Hepatic stellate cell (primary cell): Measurements from ENCODE around the gene ANO4.
"Not testable (repeated sequence)": the region's sequence is repeated elsewhere in the genome, so short reads cannot be mapped to it uniquely, and the experiment has no call there.

Experiments used
- DNase-seq: peaks from one replicate; pipeline ENCODE4 v3.0.0; 2011; ENCODE audit warnings: low spot score

The ANO4 gene

GRCh38 chr12:100875156-100875555, 80.6 kb downstream of the ANO4 start:
- DNase-seq = no peak

- DNase-seq = no peak
Measured at GRCh38 chr12:100875771-100876170, 81.2 kb downstream of the ANO4 start.

- no peak for DNase-seq
Measured at GRCh38 chr12:100877776-100878175, 83.2 kb downstream of the ANO4 start.

DNA sequence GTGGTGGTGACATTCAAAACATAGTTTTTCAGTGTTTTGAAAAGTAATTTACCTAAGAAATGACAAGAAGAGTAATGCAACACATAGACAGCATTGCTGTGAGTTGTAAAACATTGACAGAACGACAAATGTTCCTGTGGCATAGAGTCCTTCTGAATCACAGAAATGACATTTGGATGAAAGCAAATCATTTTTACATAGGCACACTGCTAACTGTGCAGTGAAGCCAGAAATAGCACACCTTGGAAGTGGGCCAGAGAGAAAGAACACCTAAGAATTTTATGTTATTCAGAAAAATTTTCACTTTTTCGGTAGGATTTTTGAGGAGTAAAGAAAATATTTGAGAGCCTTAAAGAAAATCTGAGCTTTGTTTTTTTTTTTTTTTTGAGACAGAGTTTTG, 100.6 kb downstream of the ANO4 start:
- no peak for DNase-seq

- DNase-seq = no peak
Measured at GRCh38 chr12:100896192-100896591, 101.6 kb downstream of the ANO4 start.

DNA sequence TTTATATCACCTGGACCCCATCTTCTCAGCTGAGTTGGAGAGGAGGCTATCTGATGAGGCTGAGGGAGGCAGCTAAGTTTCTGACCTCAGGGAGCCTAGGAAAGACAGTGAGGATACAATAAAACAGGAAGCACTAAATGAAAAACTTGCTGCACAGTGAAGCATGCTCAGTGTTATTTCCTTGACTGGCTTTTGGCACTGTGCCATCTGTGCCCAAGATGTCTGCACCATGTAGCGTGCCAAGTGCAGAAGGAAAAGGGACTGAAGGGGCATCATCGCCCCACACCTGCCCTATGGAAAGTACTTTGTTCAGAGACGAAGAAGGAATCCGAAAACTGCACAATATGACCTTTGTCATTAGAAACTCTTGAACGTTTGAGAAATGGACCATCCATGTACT, 102.7 kb downstream of the ANO4 start:
- no peak for DNase-seq

DNA sequence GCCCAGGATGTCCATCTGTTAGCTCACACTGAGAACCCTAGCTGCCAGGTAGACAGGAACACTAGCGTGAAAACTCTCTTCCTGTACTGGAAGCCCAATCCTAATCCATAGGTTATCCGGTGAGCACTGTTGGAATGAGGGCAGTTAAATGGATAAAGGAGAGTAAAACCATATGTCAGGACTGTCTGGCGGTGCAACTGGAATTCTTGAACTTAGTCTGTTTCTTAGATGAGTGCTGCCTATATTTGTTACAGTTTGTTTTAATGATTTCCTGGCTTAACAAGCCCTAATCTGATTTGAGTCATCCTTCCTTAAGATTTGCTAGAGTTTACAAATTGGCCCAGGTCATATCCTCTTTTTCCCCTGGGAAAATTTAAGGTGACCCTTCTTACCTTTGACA, 104.7 kb downstream of the ANO4 start:
- no peak for DNase-seq

DNA sequence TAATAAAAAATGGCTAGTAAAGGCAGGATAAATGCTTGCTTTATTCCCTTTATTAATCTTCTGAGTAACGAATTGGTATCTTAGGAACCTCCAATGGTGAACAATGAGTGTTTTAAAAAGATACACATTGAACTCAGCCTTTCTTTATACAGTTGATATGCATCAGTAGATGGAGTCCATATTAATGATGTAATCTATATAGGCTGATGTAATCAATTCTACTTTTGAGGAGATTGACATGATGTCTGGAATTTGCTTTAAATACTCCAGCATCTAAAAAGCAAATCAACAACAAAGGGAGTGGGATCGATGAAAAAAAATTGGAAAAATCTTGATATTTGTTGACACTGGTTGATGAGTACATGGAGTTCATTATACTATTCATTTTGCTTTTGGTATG, 106.2 kb downstream of the ANO4 start:
- DNase-seq = no peak

DNA sequence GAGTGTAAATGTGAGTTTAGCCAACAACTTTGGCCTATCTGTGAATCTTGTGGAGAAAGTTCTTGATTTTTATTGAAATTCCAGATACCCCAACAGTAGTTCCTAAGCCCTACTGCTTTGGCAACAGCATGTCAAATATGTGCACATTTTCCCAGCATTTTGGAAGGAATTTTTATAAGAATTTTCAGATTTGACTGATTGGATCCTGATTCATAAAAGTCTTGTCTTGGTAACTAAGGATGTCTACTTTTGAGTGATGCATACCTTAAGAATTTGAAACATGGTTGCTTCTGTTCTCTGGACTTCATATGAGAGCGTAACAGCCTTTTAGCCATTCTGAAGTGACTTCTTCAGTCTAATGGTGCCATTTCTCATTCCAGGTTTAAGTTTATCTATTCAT, 106.7 kb downstream of the ANO4 start:
- no peak for DNase-seq

DNA sequence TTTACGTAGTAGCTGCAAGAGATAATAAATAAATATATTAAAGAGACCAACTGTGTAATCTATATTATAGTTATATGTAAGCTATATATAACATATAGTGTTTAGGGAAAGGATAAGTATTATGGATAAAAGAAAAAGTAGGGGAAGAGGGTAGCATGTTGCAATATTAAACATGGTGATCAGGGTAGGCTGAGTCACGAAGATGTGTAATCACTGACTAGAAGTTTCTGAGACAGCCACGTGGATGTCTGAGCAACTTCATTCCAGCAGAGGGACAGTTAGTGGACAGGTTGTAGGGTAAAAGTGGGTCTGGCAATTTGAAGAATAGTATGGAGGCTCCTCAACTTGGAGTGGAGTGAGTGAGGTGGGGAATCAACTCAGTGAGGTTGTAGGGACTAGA, 109.7 kb downstream of the ANO4 start:
- DNase-seq = no peak

DNA sequence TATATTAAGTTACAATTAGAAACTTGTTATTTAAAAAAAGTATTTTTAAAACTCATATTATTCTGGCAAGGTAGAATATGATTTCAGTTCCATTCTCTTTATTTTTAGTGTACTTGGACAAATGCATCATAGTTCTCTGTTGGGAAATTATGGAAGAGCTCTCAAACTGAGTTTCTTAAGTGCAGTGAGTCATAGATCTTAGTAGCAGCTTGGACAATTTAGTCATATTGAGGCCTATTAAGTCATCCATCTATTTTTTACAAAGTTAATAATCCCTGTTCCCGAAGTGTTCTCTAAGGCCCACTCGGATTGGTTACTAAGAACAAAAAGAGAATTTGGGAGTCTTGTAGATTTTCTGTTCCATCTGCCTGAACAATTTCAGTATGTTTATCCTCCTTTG, 113.9 kb downstream of the ANO4 start:
- no peak for DNase-seq

GRCh38 chr12:100913872-100914592, 119.5 kb downstream of the ANO4 start:
- DNase-seq = no peak

GRCh38 chr12:100919116-100919515, 124.5 kb downstream of the ANO4 start:
- no peak for DNase-seq

DNA sequence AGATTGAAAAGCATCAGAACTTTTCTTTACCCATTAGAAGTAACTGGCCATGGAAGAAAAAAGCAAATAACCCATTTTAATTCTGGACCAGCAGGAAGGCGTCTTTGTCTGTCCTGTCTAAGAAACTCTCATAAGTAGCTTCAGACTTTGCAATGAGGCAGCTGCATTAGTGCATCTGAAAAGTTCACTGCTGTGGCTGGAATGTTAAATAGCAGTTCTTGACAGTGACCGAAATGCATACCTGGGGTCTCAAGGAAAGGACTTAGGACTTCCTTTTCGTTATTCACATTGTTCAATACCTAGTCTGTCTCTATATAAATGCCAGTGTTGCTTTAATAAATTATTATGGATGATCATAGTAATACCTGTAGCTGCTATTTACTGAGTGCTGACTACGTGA, 125.9 kb downstream of the ANO4 start:
- no peak for DNase-seq

DNA sequence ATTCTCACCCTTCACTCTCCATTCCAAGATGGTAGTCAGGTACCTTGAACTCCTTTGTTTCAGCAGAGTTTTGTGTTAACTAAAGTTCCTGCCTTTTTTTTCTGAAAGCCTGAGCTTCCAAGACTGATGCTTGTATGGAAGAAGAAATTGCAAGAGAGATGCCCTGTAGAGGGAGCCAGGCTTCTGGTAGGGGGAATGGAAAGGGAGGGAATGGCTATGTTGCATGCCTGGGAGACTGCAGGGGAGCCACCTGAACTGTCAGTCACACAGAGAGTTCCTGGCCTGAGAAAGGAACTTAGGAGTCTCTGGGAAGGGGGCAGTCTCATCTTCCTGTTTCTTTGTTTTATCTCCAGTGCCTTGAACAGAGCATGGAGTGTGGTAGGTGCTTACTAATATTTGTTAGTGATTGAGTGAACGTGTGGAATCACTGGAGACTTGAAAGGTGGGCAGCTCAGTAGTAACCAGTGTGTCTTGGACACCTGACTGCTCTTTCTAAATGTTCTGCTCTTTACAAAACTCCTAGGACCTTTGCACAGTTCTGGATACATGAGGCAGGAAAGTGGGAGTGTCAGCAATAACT, 132.2 kb downstream of the ANO4 start:
- DNase-seq = no peak

DNA sequence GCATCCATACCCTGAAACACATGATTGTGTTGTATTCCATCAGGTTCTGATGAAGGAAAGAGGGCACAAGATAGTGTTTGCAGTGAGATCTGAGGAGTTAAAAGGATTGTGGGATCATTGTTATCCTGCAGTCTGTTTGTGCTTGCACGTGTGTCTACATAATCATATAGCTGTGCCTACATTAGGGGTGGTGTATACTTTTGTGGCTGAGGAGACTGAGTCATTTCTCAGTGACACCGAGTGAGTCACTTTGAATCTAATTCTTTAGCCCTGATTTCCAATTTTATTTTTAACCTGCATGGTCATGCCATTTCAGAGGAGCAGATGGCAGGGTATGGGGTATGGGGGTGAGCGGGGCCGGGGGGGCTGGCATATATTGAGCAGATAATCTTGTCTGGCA, 133.2 kb downstream of the ANO4 start:
- DNase-seq = no peak

- DNase-seq = no peak
Measured at GRCh38 chr12:100932571-100932970, 138.0 kb downstream of the ANO4 start.

GRCh38 chr12:100933531-100933930, 139.0 kb downstream of the ANO4 start:
- DNase-seq = not testable (repeated sequence)

- DNase-seq = no peak
Measured at GRCh38 chr12:100935929-100936328, 141.4 kb downstream of the ANO4 start.

DNA sequence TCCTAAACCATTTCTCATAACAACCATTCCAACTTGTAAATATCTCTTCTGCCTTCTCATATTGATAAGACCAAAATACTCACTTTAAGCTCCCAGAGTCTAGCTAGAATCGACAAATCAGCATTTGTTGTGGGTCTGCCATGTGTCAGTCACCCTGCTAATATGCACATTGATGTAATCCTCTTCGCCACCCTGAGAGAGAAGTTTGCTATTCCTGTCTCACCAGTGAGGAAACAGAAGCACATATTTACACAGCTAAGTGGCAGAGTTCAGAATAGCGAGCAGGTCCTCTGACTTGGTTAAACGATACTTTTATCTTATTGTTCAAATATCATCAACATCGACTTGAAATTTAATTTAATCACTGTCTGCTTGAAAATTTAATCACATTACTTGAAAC, 142.1 kb downstream of the ANO4 start:
- no peak for DNase-seq

DNA sequence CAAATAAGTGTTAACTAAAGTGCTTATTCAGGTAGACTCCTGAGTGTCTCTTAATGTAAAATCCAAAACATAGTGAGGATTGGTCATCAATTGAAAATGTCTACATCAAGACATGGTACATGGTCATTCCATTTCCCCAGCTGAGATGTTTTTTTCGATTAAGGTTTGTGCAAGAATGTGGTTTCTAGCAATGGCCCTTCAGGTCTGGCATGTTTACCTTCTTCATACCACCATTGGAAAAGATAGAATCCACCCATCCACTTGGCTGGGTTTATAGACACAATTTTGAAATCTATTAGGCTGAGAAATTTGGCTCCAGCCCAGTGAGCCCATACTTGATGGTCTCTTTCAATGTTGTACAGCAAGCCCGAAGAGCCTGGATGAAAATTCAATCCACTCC, 145.9 kb downstream of the ANO4 start:
- no peak for DNase-seq

DNA sequence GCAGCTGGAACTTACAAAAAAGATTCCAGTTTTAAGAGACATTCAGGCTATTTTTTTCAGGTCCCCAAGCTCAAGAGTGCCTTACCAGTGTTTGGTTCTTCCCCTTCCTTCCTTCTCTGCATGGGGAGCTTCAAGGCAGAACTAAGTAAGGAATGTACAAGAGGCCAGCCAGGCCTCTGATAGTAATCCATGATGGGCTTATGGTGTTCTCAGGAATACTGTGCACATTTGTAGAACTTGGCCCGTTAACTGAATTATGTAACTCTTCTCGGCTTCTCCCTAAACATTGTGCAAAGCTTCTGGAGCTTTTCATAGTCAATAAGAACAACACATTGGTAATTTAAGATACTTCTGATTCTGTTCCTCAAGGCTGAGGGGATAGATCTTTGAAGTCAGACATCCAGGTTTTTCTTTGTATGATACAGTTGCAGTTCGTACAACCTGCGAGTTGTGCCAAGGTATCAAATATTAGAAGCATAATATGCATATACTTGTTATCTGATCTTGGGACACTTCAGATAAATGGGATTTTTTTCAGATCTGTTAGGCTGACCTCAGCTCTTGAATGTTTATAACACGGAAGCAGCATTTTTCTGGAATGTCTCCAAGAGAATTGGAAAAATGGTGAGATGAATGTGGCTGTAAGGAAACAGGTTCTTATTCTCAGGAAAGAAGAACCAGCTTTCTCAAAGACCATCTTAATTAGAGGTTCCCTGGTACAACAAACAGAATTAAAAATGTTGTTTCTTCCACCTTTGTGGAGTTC, 148.6 kb downstream of the ANO4 start:
- no peak for DNase-seq

- no peak for DNase-seq
Measured at GRCh38 chr12:100951756-100952155, 157.2 kb downstream of the ANO4 start.
